ENCODE results near the gene SHISAL2A.
"Not testable (repeated sequence)": the region's sequence is repeated elsewhere in the genome, so short reads cannot be mapped to it uniquely, and the experiment has no call there.

Gene SHISAL2A

DNA sequence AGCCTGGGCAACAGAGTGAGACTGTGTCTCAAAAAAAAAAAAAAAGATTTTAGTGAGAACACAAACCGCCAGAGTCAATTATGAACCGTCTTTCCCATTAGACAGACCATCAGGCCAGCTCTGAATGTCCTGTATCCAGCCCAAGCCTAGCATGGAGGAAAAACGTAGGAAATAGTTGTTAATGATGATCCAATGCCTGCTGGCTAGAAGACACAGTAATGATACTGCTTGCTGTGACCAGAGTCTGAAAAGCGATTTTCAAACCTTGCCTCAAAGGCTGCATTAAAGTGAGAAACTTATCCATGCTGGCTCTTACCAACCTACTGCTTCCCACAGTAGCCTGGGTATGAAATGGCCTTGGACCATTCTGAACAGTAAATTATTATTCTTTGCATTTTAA lies 48.2 kb downstream of the SHISAL2A start:
- TF ChIP-seq, protein P1, sequence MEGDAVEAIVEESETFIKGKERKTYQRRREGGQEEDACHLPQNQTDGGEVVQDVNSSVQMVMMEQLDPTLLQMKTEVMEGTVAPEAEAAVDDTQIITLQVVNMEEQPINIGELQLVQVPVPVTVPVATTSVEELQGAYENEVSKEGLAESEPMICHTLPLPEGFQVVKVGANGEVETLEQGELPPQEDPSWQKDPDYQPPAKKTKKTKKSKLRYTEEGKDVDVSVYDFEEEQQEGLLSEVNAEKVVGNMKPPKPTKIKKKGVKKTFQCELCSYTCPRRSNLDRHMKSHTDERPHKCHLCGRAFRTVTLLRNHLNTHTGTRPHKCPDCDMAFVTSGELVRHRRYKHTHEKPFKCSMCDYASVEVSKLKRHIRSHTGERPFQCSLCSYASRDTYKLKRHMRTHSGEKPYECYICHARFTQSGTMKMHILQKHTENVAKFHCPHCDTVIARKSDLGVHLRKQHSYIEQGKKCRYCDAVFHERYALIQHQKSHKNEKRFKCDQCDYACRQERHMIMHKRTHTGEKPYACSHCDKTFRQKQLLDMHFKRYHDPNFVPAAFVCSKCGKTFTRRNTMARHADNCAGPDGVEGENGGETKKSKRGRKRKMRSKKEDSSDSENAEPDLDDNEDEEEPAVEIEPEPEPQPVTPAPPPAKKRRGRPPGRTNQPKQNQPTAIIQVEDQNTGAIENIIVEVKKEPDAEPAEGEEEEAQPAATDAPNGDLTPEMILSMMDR (IDR thresholded peaks at IDR 0.05), result no peak
- TF ChIP-seq ZFX (IDR thresholded peaks at IDR 0.05; ENCODE audit: borderline replicate concordance), result no peak
- no peak overlapping the region for H3K27ac ChIP-seq

GRCh38 chr1:52683367-52683940 lies 50.5 kb downstream of the SHISAL2A start:
- no peak overlapping the region for H3K27ac ChIP-seq
- TF ChIP-seq, protein P1 (IDR thresholded peaks at IDR 0.05), result no peak
- no peak for TF ChIP-seq ZFX (IDR thresholded peaks at IDR 0.05; ENCODE audit: borderline replicate concordance)

DNA sequence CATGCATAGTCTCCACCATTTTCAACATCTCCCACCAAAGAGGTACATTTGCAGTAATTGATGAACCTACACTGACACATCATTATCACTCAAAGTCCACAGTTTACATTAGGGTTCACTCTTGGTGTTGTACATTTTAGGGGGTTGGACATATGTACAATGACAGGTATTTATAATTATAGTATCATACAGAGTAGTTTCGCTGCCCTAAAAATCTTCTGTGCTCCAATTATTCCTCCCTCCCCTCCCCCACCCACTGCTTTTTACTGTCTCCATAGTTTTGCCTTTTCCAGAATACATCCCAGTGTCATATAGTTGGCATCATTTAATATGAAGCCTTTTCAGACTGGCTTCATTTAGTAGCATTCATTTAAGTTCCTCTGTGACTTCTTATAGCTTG lies 51.6 kb downstream of the SHISAL2A start:
- no peak overlapping the region for H3K27ac ChIP-seq
- TF ChIP-seq, protein P1 (IDR thresholded peaks at IDR 0.05), result no peak
- no peak for TF ChIP-seq ZFX (IDR thresholded peaks at IDR 0.05; ENCODE audit: borderline replicate concordance)

DNA sequence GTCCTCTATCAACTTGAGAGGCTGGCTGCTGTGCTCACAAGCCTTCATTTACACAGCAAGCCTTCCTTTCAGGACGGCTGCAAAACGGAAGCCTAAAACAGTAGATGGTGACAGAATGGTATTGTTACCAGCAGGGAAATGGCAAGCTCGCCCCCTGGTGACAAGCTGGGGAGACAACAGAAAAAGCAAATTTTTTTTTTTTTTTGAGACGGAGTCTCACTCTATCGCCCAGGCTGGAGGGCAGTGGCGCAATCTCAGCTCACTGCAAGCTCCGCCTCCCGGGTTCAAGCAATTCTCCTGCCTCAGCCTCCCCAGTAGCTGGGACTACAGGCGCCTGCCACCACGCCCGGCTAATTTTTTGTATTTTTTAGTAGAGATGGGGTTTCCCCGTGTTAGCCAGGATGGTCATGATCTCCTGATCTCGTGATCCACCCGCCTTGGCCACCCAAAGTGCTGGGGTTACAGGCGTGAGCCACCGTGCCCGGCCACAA lies 53.3 kb downstream of the SHISAL2A start:
- not testable (repeated sequence) for H3K27ac ChIP-seq
- TF ChIP-seq, protein P1 (IDR thresholded peaks at IDR 0.05), result peak; percentile 89

GRCh38 chr1:52686830-52687229 lies 53.9 kb downstream of the SHISAL2A start:
- H3K27ac ChIP-seq, result 0 out of 2 replicates have a peak overlapping the region, but pooled peaks have one; percentile 3
- no peak for TF ChIP-seq ZFX (IDR thresholded peaks at IDR 0.05; ENCODE audit: borderline replicate concordance)
- TF ChIP-seq, protein P1 (IDR thresholded peaks at IDR 0.05), result no peak

GRCh38 chr1:52691821-52692220 lies 58.9 kb downstream of the SHISAL2A start:
- no peak for TF ChIP-seq ZFX (IDR thresholded peaks at IDR 0.05; ENCODE audit: borderline replicate concordance)
- TF ChIP-seq, protein P1 (IDR thresholded peaks at IDR 0.05), result no peak
- H3K27ac ChIP-seq, result no peak overlapping the region

DNA sequence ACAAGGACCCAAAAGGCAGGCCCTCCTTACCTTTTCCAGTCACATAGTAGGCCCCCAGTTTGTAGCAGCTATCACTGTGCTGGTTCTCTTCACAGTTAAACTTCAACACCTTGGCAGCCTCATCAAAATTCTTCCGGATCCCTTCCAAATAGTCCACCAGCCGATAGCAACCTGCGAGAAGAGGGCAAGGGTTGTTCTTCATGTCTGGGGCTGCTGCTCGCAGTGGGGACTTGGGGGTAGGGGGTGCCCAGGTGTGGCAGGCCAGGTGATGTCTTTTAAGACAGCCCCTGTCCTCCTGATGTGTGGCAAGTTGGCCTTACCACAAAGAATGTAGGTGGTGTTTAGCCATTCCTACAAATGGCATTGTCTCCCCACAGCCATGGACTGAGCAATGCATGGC lies 59.7 kb downstream of the SHISAL2A start:
- no peak overlapping the region for H3K27ac ChIP-seq
- TF ChIP-seq, protein P1 (IDR thresholded peaks at IDR 0.05), result no peak
- TF ChIP-seq ZFX (IDR thresholded peaks at IDR 0.05; ENCODE audit: borderline replicate concordance), result no peak

- not testable (repeated sequence) for H3K27ac ChIP-seq
Measured at GRCh38 chr1:52693351-52693750, 60.4 kb downstream of the SHISAL2A start.

All from 22Rv1 (cell line).